ENCODE results near the gene CSMD2.

CSMD2 gene

GRCh38 chr1:33618636-33619035 lies 546.4 kb downstream of the CSMD2 start:
- no peak for TF ChIP-seq CTCF (conservative IDR thresholded peaks at IDR 0.05; ENCODE audit: low read length)
- DNase-seq (ENCODE audit: low read depth): no peak

GRCh38 chr1:33617451-33617850 lies 547.6 kb downstream of the CSMD2 start:
- no peak overlapping the region for H3K4me3 ChIP-seq (ENCODE audit: low read length)
- no peak for DNase-seq (ENCODE audit: low read depth)
- TF ChIP-seq CTCF (conservative IDR thresholded peaks at IDR 0.05; ENCODE audit: low read length): no peak

More at GRCh38 chr1:33618636-33619035, 546.4 kb downstream of the CSMD2 start:
- no peak overlapping the region for H3K4me3 ChIP-seq (ENCODE audit: low read length)

DNA sequence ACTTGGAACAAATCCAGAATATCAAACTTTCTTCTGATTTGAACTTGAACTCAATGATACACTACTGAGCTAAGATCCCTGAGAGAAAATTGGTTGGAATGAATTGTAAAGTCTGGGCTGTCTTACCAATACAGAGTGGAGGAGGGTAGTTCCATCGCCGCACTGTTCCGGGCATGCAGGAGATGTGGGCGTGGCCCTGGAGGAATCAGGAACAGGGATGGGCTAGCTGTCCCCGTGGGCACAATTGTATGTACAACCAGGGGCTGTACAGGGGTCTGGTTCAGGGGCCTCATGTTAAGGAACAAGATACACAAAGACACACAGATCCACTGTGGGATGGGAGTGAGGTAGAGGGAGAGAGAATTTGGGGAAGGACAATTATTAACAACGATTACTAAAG lies 548.2 kb downstream of the CSMD2 start:
- H3K4me3 ChIP-seq (ENCODE audit: low read length): no peak overlapping the region
- no peak for TF ChIP-seq CTCF (conservative IDR thresholded peaks at IDR 0.05; ENCODE audit: low read length)
- DNase-seq (ENCODE audit: low read depth): no peak

- peak; percentile 12 for DNase-seq (ENCODE audit: low read depth)
- TF ChIP-seq CTCF (conservative IDR thresholded peaks at IDR 0.05; ENCODE audit: low read length): no peak
- H3K4me3 ChIP-seq (ENCODE audit: low read length): no peak overlapping the region
Observed at GRCh38 chr1:33615546-33615945, 549.5 kb downstream of the CSMD2 start.

- no peak for TF ChIP-seq CTCF (conservative IDR thresholded peaks at IDR 0.05; ENCODE audit: low read length)
- H3K4me3 ChIP-seq (ENCODE audit: low read length): no peak overlapping the region
- DNase-seq (ENCODE audit: low read depth): no peak
Observed at GRCh38 chr1:33610864-33611455, 554.1 kb downstream of the CSMD2 start.

GRCh38 chr1:33610391-33610790 lies 554.6 kb downstream of the CSMD2 start:
- DNase-seq (ENCODE audit: low read depth): no peak
- TF ChIP-seq CTCF (conservative IDR thresholded peaks at IDR 0.05; ENCODE audit: low read length): no peak
- H3K4me3 ChIP-seq (ENCODE audit: low read length): no peak overlapping the region

- no peak for TF ChIP-seq CTCF (conservative IDR thresholded peaks at IDR 0.05; ENCODE audit: low read length)
- no peak overlapping the region for H3K4me3 ChIP-seq (ENCODE audit: low read length)
- no peak for DNase-seq (ENCODE audit: low read depth)
Observed at GRCh38 chr1:33609739-33610138, 555.3 kb downstream of the CSMD2 start.

Data from AG10803 (cell line).